ENCODE data around the gene ARMS2.

- TF ChIP-seq CTCF (IDR thresholded peaks at IDR 0.05; ENCODE audit: poor library complexity) (no peak), EZH2phosphoT487 (IDR thresholded peaks at IDR 0.05; ENCODE audit: low read depth, severe bottlenecking, unreplicated experiment) (no peak)
Measured at GRCh38 chr10:122500726-122501125, 46.3 kb downstream of the ARMS2 start.

All from hepatocyte (in vitro differentiated cells).